ENCODE measurements around the gene SLC28A1. TPM values are rescaled to one million over a fixed set of nuclear protein-coding genes. Genes with fewer than 3 reads are reported as not detected.

The SLC28A1 gene
- total and polyA plus RNA-seq, 4 donors = 0.09 to 39.7 (median 18.3) TPM

- no peak for TF ChIP-seq SP1 (IDR thresholded peaks at IDR 0.05)
These were observed 66.2 kb downstream of the SLC28A1 start (continued) for GRCh38 chr15:84950570-84951111.

- peaks cover 0 to 19% (median 6%) of the 10 kb centered on the region in 4 donors for H3K36me3 ChIP-seq (ENCODE audit: control insufficient read depth in 4 of 4, insufficient read depth in 3 of 4, low read depth in 1 of 4, low read length in 3 of 4)
- H3K9ac ChIP-seq (ENCODE audit: low read depth in 1 of 2, low read length in 2 of 2) = no peak overlapping the region
- H3K4me3 ChIP-seq (ENCODE audit: low read depth in 1 of 3, low read length in 3 of 3) = no peak overlapping the region
- no peak for DNase-seq (ENCODE audit: low spot score)
- peaks cover 0 to 2% (median 0%) of the 10 kb centered on the region in 4 donors for H3K4me1 ChIP-seq (ENCODE audit: control insufficient read depth in 4 of 4, insufficient read depth in 4 of 4, low read length in 3 of 4)
- no peaks in the 10 kb centered on the region for H3K27me3 ChIP-seq (ENCODE audit: control insufficient read depth in 4 of 4, insufficient read depth in 4 of 4, low read length in 3 of 4)
- 91% methylated on average over 5 of the region's 5 CpGs for WGBS
- no peaks in the 10 kb centered on the region for H3K9me3 ChIP-seq (ENCODE audit: control insufficient read depth in 4 of 4, low read length in 3 of 4)
- no peak overlapping the region for H3K27ac ChIP-seq (ENCODE audit: low read depth in 1 of 2, low read length in 2 of 2)
- TF ChIP-seq HNF4G (IDR thresholded peaks at IDR 0.05) (no peak), RXRA (IDR thresholded peaks at IDR 0.05) (no peak), REST (IDR thresholded peaks at IDR 0.05) (no peak), FOXA2 (IDR thresholded peaks at IDR 0.05) (no peak), CTCF (IDR thresholded peaks at IDR 0.05; ENCODE audit: low read depth, low read length, missing input control) (no peak), FOXA1 (IDR thresholded peaks at IDR 0.05) (no peak), RAD21 (IDR thresholded peaks at IDR 0.05) (no peak), MAX (IDR thresholded peaks at IDR 0.05) (no peak), ZBTB33 (IDR thresholded peaks at IDR 0.05) (no peak), TAF1 (conservative IDR thresholded peaks at IDR 0.05) (no peak), YY1 (IDR thresholded peaks at IDR 0.05) (no peak), SP1 (IDR thresholded peaks at IDR 0.05) (no peak), NR2F2 (IDR thresholded peaks at IDR 0.05) (no peak), GABPA (IDR thresholded peaks at IDR 0.05 in 1 of 2, conservative IDR thresholded peaks at IDR 0.05 in 1 of 2) (no peak), HNF4A (conservative IDR thresholded peaks at IDR 0.05) (no peak)
- TF ChIP-seq, protein P1, sequence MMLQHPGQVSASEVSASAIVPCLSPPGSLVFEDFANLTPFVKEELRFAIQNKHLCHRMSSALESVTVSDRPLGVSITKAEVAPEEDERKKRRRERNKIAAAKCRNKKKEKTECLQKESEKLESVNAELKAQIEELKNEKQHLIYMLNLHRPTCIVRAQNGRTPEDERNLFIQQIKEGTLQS (IDR thresholded peaks at IDR 0.05) = no peak
These were observed 67.3 kb downstream of the SLC28A1 start for GRCh38 chr15:84951736-84952135.
